CD4-positive, alpha-beta T cell treated with Interleukin-12 subunit alpha and Interleukin-12 subunit beta, for 1 hour (primary cell): ENCODE measurements around the gene SUMO3.
A peak's percentile ranks its signal among the peaks of the same experiment; 100 is the strongest.

ENCODE experiments used
- DNase-seq: peaks from one replicate; pipeline ENCODE4 v3.0.0-alpha.2; 2020

Gene SUMO3

GRCh38 chr21:44817914-44818639 is at the start of gene SUMO3:
SUMO3 (minus strand) TSS chr21:44818062; CDS start chr21:44817968, 94 bp downstream.
- DNase-seq = peak; percentile 92

GRCh38 chr21:44867464-44867863 is 49.6 kb upstream of the SUMO3 start:
- DNase-seq = no peak

DNA sequence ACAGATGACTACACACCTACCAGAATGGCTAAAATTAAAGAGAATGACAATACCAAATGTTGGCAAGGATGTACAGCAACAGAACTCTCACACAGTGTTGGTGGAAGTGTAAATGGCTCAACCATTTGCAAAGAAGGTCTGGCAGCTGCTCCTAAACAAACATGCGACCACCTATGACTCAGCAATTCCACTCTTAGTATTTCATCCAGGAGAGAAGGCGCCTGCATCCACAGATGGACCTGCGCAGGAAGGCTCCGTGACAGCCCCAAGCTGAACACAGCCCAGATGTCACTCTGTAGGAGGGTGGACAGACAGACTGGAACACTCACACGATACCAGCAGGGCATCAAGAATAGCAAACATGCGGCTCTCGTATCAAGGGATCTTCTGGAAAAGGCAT is 48.9 kb upstream of the SUMO3 start:
- DNase-seq = no peak

GRCh38 chr21:44865561-44866280 is 47.9 kb upstream of the SUMO3 start:
- DNase-seq = peak; percentile 41

- DNase-seq = no peak
Measured at GRCh38 chr21:44862869-44863685, 45.2 kb upstream of the SUMO3 start.

DNA sequence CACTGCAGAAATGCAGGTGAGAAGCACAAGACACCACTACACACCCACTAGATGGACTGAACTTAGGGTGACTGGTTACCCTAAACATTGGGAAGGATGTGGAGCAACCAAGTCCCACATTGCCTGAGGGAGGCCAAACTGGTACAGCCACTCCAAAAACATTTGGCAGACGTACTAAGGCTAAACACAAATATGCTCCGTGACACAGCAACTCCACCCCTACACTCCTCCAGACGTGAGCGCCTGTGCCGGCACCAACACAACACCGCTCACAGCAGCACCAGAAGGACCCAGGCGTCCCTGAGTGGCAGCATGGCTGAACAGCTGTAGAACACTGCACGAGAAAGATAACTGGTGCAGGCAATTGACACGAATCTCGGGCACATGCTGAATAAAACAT is 40.9 kb upstream of the SUMO3 start:
- DNase-seq = no peak

DNA sequence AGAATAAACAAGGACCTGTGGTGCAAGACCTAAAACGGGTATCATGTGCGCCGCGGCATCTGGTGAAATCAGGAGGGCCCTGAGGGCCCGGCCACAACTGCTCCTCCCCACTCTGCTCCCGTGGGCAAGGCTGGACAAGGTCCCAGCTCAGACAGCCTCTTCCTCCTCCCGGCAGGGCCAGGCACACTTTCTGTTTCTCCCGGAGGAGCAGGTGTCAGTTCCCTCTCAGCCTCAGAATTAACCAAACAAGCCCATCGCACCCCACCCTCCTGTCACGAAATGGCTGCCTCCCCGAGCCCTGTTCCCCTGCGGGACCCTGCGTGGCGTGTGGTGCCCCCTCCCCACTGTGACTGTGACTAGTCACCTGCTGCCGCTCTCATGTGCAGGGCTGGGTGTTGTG is 40.4 kb upstream of the SUMO3 start:
- no peak for DNase-seq

DNA sequence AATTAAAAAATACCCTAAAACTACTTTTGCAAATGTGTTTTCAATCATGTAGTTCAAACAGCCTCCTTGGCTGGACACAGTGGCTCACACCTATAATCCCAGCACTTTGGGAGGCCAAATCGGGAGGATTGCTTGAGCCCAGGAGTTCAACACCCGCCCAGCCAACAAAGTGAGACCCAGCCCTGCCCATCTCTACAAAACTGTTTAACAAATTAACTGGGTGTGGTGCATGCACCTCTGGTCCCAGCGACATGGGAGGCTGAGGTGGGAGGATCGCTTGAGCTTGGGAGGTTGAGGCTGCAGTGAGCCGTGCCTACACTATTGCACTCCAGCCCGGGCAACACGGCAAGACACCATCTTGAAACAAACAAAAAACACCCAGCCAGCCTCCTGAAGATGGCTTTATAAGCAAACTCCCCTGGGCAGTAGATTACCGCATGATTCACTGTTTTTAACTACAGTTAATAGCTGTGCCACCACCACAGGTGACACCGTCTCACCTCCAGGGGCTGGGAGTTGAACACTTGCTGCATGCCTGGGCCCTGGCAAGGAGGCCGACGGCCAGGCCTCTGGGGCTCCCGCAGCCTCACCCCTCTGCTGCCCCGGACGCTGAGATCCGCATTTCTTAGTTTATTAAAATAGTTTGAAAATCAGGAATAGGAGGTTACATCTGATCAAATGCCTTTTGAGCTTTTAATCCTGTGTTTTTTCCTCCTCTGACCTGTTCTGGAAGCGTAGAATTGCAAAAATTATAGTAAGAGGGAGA is 39.4 kb upstream of the SUMO3 start:
- no peak for DNase-seq

- DNase-seq = no peak
Measured at GRCh38 chr21:44856131-44856530, 38.3 kb upstream of the SUMO3 start.

DNA sequence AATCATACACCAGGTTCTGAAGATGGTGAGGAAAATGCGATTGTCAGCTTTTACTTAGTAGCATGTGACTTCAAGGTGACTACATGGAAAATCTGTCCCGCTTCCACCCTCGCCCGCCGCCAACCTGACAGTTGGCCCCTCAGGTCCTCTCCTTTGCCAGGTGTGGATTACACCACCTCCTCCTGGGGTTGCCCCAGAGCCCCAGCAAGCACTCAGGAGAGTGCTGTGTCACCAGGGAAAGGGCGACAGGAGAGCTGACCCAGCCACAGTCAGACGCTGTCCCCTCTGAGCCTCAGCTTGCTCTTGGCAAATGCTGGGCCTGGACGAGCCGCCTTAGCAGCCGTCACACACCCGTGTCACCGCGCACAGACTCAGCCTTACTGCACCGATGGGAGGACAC is 37.7 kb upstream of the SUMO3 start:
- no peak for DNase-seq

- DNase-seq = no peak
Measured at GRCh38 chr21:44854664-44855446, 37.0 kb upstream of the SUMO3 start.

GRCh38 chr21:44854391-44854663 is 36.5 kb upstream of the SUMO3 start:
- DNase-seq = peak; percentile 26

DNA sequence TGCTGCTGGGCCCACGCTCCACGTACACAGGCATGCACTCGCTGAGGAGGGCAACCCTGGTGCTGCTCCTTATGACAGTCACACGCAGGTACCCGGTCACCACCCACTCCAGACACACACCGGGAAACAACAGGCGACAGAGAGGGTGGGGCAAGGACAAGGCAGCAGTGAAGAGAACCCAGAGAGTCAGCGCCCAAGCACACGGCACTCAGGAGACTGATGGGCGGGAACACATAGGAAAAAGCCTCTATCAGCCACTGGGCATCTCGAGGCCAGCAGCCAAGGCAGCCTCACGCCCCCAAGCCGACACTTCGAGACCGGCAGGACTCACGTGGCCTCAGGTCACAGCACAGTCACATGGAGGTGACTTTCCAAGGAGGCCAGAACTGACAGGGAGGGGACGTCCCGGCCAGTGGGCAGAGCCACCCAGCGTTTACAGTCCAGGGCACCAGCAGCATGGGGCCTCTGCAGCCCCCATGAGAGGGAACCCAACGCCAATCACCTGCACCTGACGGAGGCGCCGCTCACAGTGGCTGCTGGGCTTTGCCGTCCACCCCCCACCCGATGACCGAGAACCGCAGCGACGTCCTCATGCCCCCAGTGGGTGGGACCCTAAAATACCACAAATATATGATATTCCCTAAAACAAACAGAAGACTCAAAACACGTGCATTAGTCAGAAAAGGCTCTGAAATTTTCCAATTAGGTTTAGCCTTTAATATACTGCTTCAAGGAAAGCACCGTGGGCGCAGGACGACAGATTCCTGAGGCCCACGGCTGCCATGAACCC is 35.9 kb upstream of the SUMO3 start:
- no peak for DNase-seq

- no peak for DNase-seq
Measured at GRCh38 chr21:44850905-44851657, 33.2 kb upstream of the SUMO3 start.

DNA sequence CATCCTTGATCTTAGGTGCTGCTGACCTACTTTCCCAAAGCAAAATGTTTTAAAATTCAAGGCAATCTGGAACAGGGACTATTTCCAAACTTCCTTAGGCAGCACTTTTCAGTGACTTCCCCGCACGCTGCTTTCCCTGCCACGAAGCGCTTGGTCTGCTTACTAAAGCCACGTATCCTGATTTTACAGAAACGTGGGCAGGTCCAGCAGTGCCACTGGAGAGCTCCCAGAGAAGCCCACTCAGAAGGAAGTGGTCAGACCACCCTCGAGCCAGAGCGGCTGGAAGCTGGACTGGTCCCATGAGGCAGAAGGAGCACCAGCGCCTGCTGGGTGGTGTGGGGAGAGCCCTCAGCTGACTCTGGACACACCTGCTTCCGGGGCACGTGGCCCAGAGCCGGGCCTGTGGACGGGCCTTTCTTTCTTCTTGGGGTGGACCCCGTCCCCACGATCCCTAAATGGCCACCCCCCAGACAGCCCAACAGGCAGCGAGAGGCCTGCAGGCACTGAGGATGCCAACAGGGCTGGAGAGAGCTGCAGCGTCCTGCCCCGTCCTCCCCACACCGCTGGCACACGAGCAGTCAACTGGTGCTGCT is 32.4 kb upstream of the SUMO3 start:
- no peak for DNase-seq

DNA sequence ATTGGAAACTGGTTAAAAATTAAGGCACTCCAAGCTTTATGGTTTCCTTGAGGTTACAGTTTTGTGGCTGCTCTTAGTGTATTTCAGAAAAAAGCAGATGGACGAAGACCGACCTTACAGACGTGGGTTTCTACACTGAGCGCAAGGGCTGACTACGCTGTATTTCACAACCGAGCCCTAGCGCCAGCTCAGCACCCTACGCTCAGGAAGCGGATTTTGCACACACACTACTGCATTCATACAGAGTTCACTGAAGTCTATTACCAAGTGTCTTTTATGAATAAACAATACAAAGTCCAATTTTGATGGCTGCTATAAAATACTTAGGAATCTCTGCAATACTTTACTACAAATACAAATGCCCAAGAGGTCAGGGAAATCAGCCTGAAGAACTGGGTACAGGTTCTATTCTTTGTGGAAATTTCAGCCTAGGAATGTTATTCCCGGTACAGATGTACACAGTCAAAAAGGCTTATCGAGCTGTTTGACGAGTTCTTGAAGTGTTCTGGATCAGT is 31.8 kb upstream of the SUMO3 start:
- DNase-seq = no peak

DNA sequence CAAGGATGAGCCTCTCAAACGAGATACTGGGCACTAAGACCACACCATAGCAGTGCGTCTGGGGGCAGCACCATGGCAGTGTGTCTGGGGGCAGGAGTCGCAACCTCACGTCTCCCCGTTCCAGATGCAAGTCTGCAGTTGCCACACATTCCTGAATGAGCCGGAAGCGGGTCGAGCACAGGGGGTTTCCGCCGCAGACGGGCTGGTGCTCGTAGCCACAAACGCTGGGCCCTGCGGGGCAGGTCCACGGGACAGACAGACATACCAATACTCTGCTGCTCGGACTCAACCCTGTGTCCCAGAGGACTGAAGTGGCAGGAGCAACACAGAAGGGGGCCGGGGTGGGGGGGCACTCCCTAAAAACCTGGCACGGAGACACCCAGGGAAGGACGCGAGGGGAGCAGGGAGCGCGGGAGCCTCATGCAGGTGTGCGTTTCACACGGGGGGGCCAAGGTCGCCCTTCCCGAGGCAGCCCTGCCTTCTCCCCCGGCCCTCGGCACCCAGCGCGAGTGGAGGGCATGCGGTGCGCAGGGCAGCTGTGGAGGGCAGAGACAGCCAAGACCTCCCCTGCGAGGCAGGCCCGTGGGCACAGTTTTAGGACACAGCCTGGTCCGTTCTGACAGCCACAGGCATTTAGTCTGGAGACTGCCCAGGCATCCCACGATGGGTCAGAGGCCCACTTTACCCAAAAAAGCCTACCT is 31.1 kb upstream of the SUMO3 start:
- no peak for DNase-seq

DNA sequence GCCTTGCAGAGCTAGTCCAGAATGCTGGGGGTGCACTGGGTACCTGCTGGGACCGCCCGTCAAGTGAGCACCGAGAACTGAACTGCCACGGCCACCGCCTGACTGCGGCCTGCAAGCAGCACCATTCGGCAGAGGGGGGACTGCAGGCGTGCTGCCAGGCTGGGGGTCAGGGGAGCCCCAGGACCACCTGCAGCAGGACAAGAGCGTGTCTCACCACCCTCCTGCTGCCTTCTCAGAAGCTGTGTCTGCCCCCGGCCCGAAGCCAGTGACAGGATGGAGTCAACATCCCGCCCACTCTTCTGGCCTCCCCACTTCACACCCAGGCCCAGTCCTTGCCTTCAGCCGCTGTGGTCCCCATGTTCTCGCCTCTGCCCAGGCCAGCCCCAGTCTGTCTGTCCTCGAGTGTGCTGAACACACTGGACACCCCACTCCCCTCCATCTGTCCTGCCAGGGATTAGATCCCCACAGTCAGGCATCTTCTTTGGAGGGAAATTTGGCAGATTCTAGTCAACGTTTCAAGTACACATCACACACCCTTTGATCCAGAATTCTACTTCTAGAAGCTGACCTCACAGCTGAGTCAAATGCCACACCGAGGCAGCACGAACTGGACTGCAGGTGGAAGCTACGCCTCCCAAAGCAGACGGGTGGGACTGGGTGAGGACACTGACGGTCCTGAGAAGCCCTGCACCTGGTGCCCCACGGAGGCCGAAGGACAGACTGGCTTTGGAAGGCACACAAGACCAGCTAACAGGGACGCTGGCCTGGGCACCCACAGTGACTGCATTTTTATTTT is 29.6 kb upstream of the SUMO3 start:
- DNase-seq = no peak
